Right lobe of liver (tissue), 6 donors: ENCODE data around the gene CACNA1C. TPM values are rescaled to one million over a fixed set of nuclear protein-coding genes. Genes with fewer than 3 reads are reported as not detected.

ENCODE experiments used
- ATAC-seq, 4 donors: fragments of 200-7000 bp; cut with Tn5 transposase; one replicate each; pipeline ENCODE4 v1.9.1; 2020; ENCODE audit warnings: mild to moderate bottlenecking in 4 of 4, moderate library complexity in 4 of 4
- DNase-seq, 3 donors: peaks; one replicate each; pipeline ENCODE4 v3.0.0-alpha.2; 2020
- H3K27ac ChIP-seq, 3 donors: fragments of 200-600 bp; one replicate each; pipeline ENCODE4 v1.8.0; 2022
- H3K27me3 ChIP-seq, 2 donors: fragments of 200-600 bp; one replicate each; pipeline ENCODE4 v1.8.0; 2022
- H3K36me3 ChIP-seq, 4 donors: fragments of 200-600 bp; sonication (generic) in 1 of 4; one replicate each; pipeline versions ENCODE4 v1.5.1 to v1.8.0; 2017 to 2022; ENCODE audit warnings: control low read depth in 1 of 4
- H3K4me1 ChIP-seq, 4 donors: fragments of 200-600 bp; sonication (generic) in 1 of 4; one replicate each; pipeline versions ENCODE4 v1.5.1 to v1.8.0; 2017 to 2022; ENCODE audit warnings: control low read depth in 1 of 4
- H3K4me3 ChIP-seq, 3 donors: fragments of 200-600 bp; one replicate each; pipeline ENCODE4 v1.8.0; 2022
- H3K9me3 ChIP-seq, 4 donors: fragments of 200-600 bp; sonication (generic) in 1 of 4; one replicate each; pipeline versions ENCODE4 v1.5.1 to v1.8.0; 2017 to 2022; ENCODE audit warnings: control low read depth in 1 of 4
- POLR2A ChIP-seq: fragments of 450-650 bp; IDR thresholded peaks from one replicate; pipeline ENCODE4 v1.6.1; 2017; ENCODE audit warnings: antibody characterized with exemption, mild to moderate bottlenecking
- WGBS: methylation state at CpG from one replicate; pipeline ENCODE4 v1.1.6; 2018; ENCODE audit warnings: low coverage, low lambda C conversion rate; ENCODE audit not compliant: insufficient coverage; ENCODE audit errors: missing lambda C conversion rate; 5-methylcytosine and 5-hydroxymethylcytosine counted together
- intact Hi-C, 2 donors: fragments of 100-400 bp; cut with DNase I; formaldehyde crosslinking; loops; one replicate each; pipeline versions ENCODE4 v1.11.2 to v1.14.1; 2022
- total RNA-seq, 6 experiments: library from RNA; depleted of rRNA in 2 of 6; stranded (reverse); fragments of >200 nt in 2 of 6; fragmentation: NEBNext Ultra II Directional in 3 of 6; extraction: Animal tissue kit (Norgen Biotek cat#: 25700) in 3 of 6; gene quantifications; one replicate each; pipeline versions ENCODE4 v1.1.0 to v1.2.4, GENCODE V29; 2016 to 2023
- TF ChIP-seq, protein P1 (sequence below), 4 donors: fragments of 200-600 bp in 3 of 4; fragments of 450-650 bp in 1 of 4; IDR thresholded peaks; one replicate each; pipeline versions ENCODE4 v1.5.1 to v1.8.0; 2016 to 2022; ENCODE audit warnings: antibody characterized with exemption in 4 of 4, mild to moderate bottlenecking in 2 of 4
- donor health status: DM: no; HTN: yes; CAD: no.
- donor health status: DM: no; HTN: no; CAD: no.
- donor health status: DM: no; HTN: no; CAD: no.
- donor health status: DM: no; HTN: yes; CAD: no.
- donor health status: DM: no; HTN: yes; CAD: no.

CACNA1C gene
- total RNA-seq, 6 experiments from 2014 or later, result 0.18 to 1.0 (median 0.57) TPM

DNA sequence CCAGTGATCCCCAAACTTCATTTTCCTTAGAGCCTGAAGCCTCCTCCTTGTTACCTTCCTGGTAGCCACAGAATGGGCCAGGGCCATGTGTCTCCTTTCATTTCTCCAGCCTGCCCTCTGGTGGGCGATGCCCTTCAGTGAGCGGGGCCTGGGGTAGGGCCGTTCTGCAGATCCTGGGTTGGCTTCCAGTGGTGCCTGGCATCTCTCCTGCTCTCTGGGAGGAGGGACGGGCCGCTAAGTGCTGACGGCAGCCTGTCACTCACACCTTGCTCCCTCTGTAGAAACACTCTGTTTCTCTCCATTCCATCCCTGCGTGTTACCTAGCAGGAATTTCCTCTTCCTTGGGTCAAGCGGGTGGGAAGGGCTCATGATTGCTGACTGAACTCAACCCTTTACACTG lies 232.1 kb downstream of the CACNA1C start:
- 25% methylated on average over 1 of the region's 8 CpGs for WGBS
- no peaks in the 10 kb centered on the region for H3K27me3 ChIP-seq
- intact Hi-C loops, result loop anchor here in 1 of 2 donors (5.0 kb wide), 1 partner anchor 488 kb away; no protein-coding TSS in a partner anchor
- H3K36me3 ChIP-seq, result no peaks in the 10 kb centered on the region
- H3K4me3 ChIP-seq, result no peak overlapping the region
- TF ChIP-seq, protein P1, sequence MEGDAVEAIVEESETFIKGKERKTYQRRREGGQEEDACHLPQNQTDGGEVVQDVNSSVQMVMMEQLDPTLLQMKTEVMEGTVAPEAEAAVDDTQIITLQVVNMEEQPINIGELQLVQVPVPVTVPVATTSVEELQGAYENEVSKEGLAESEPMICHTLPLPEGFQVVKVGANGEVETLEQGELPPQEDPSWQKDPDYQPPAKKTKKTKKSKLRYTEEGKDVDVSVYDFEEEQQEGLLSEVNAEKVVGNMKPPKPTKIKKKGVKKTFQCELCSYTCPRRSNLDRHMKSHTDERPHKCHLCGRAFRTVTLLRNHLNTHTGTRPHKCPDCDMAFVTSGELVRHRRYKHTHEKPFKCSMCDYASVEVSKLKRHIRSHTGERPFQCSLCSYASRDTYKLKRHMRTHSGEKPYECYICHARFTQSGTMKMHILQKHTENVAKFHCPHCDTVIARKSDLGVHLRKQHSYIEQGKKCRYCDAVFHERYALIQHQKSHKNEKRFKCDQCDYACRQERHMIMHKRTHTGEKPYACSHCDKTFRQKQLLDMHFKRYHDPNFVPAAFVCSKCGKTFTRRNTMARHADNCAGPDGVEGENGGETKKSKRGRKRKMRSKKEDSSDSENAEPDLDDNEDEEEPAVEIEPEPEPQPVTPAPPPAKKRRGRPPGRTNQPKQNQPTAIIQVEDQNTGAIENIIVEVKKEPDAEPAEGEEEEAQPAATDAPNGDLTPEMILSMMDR (IDR thresholded peaks at IDR 0.05), result peak; percentile 56 to 66 (median 60)
- no peak for TF ChIP-seq POLR2A
- ATAC-seq (peak; percentile 86 to 94 (median 91)), DNase-seq (peak; percentile 66 to 75 (median 68))
- H3K4me1 ChIP-seq, result no peaks in the 10 kb centered on the region
- H3K27ac ChIP-seq, result no peak overlapping the region
- no peaks in the 10 kb centered on the region for H3K9me3 ChIP-seq

DNA sequence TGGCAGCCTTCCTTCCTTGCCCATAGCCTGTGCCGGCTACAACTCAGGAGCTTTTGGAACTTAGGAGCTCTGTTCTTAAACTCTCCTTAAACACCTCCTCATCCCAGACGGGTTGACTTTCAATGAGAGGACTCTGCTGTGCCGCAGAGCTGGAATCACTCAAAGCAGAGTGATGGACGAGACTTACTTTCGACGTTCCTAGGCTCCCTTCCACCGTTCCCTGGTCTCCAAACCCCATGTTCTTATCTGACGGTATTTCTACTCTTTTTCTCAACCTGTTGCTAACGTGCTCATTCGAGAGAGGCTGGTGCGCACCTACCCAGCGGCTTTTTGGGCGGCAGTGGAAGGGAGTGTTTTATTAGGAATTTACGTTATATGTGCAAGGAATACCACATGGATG lies 232.7 kb downstream of the CACNA1C start:
- Histone ChIP-seq H3K27ac (no peak overlapping the region), H3K27me3 (no peaks in the 10 kb centered on the region), H3K4me3 (no peak overlapping the region), H3K36me3 (no peaks in the 10 kb centered on the region), H3K4me1 (no peaks in the 10 kb centered on the region), H3K9me3 (no peaks in the 10 kb centered on the region)
- no peak for TF ChIP-seq POLR2A
- TF ChIP-seq, protein P1 (IDR thresholded peaks at IDR 0.05), result no peak
- intact Hi-C loops, result no loop called here
- DNase-seq (no peak), ATAC-seq (no peak)
- 83% methylated on average over 14 of the region's 14 CpGs for WGBS

DNA sequence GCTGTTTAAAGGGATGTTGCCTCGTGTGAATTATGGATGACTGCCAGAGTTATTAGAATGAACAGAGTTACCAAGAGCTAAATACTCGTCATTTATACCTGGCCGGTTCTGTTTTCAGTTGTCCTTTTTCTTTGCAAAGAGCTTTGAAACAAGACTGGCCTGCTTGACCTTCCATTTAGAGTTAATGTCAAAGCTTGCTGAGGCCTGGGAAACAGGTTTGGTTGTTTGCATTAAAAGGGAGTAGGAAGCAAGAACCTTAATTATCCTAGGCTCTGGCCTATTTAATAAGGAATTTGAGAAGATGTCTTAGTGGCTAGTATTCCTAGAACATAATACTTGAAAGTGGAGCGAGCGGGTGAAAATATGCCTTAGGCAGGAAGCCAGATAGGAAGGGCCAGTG lies 233.3 kb downstream of the CACNA1C start:
- 71% methylated on average over 5 of the region's 5 CpGs for WGBS

DNA sequence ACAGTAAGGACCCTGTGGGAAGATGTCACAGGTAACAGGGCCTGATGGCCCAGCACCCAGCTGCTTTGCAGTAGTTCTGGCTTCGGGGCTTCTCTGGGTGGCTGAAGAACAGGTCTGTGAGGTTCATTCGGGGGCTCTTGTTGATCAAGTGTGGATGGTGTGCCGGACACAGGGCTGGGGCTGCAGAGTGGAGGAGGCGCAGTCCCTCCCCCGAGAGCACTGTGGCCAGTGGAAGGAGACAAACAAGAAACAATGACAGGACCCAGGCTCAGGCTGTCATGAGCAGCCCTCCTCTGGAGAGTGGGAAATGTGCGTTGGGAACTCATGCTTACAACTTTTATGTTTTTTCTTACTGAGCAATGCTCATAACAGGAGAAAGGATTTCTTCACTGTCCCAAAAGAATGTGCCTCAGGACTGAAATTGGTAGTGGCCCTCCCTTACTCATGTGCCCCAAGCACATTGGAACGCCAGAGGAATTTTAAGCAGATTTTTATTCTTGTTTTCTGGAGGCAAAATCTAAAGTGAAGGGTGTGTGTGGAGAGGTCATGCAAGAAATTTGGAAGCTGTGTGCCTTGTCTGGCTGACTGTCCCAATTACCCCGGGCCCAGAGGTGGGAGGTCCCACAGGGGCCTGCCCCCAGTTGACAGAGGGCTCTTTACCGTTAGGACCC lies 233.8 kb downstream of the CACNA1C start:
- H3K9me3 ChIP-seq, result no peaks in the 10 kb centered on the region
- no peak for ATAC-seq
- no peak overlapping the region for H3K4me3 ChIP-seq
- intact Hi-C loops, result no loop called here
- H3K4me1 ChIP-seq, result no peaks in the 10 kb centered on the region
- no peak for TF ChIP-seq POLR2A
- TF ChIP-seq, protein P1 (IDR thresholded peaks at IDR 0.05), result no peak
- no peaks in the 10 kb centered on the region for H3K27me3 ChIP-seq
- DNase-seq, result peak in 1 of 3 donors; percentile 29
- no peaks in the 10 kb centered on the region for H3K36me3 ChIP-seq
- no peak overlapping the region for H3K27ac ChIP-seq
- WGBS, result 48% methylated on average over 3 of the region's 9 CpGs

More for the DNA sequence above, 233.3 kb downstream of the CACNA1C start:
- H3K9me3 ChIP-seq, result no peaks in the 10 kb centered on the region
- H3K27me3 ChIP-seq, result no peaks in the 10 kb centered on the region
- no peaks in the 10 kb centered on the region for H3K36me3 ChIP-seq
- no peak for ATAC-seq
- no peaks in the 10 kb centered on the region for H3K4me1 ChIP-seq
- no peak overlapping the region for H3K27ac ChIP-seq
- intact Hi-C loops, result no loop called here
- no peak overlapping the region for H3K4me3 ChIP-seq
- TF ChIP-seq, protein P1 (IDR thresholded peaks at IDR 0.05), result no peak
- no peak for TF ChIP-seq POLR2A
- no peak for DNase-seq
